ENCODE results near the gene TRNT1.

The TRNT1 gene

GRCh38 chr3:3113042-3113709 is 13.6 kb upstream of the TRNT1 start:
- no peaks in the 10 kb centered on the region for H3K9me3 ChIP-seq
- TF ChIP-seq CTCF (IDR thresholded peaks at IDR 0.05) = no peak
- H3K4me1 ChIP-seq (ENCODE audit: control insufficient read depth in 1 of 2, insufficient read depth in 1 of 2, low read depth in 1 of 2, low read length in 1 of 2) = no peaks in the 10 kb centered on the region
- no peak overlapping the region for H3K4me3 ChIP-seq (ENCODE audit: low read depth in 1 of 2, low read length in 1 of 2)
- H3K27ac ChIP-seq = no peak overlapping the region
- no peaks in the 10 kb centered on the region for H3K27me3 ChIP-seq
- H3K36me3 ChIP-seq = no peaks in the 10 kb centered on the region

DNA sequence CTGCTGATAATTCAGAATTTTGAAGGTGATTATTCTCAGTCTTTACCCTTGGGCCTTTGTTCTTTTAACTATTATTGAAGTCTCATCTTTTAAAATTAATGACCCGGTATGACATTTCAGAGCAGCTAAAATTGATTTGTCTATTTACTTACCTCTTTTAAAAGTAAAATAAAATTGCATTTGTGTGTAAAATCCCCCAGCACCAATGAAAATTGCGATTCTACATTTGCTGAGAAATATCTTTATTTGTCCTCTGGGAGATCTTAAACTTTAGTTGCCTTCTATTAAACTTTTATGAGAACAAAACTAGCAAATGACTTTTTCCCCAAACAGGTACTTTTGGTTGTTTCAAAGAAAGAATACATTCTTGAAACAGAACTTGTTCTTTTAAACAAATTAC is 9.1 kb upstream of the TRNT1 start:
- no peak overlapping the region for H3K27ac ChIP-seq
- TF ChIP-seq CTCF (IDR thresholded peaks at IDR 0.05) = no peak

DNA sequence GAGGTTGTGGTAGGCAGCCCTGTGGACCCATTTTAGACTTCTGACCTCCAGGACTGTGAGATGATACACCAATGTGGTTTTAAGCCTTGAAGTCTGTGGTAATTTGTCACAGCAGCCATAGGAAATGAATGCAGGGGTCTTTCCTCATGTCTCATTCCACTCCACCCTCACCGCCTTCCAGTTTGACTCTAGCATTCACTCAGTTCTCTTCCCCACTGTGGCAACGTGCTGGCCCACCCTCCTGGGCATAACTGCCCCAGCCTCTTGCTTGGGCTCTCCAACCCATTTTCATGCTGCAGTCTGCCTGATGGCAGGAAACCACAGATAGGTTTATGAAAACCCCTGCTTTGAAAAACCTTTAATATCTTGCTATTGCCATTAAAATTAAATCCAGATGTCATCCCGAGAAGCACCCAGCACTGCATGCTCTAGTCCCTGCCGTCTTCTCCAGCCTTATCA is 7.3 kb upstream of the TRNT1 start:
- H3K27ac ChIP-seq = no peak overlapping the region
- no peak overlapping the region for H3K4me3 ChIP-seq (ENCODE audit: low read depth in 1 of 2, low read length in 1 of 2)
- H3K27me3 ChIP-seq = no peaks in the 10 kb centered on the region
- H3K36me3 ChIP-seq = no peaks in the 10 kb centered on the region
- no peaks in the 10 kb centered on the region for H3K9me3 ChIP-seq
- no peak for TF ChIP-seq CTCF (IDR thresholded peaks at IDR 0.05)
- no peaks in the 10 kb centered on the region for H3K4me1 ChIP-seq (ENCODE audit: control insufficient read depth in 1 of 2, insufficient read depth in 1 of 2, low read depth in 1 of 2, low read length in 1 of 2)

More for the DNA sequence above, 9.1 kb upstream of the TRNT1 start:
- no peaks in the 10 kb centered on the region for H3K36me3 ChIP-seq
- no peaks in the 10 kb centered on the region for H3K9me3 ChIP-seq
- no peaks in the 10 kb centered on the region for H3K27me3 ChIP-seq
- H3K4me3 ChIP-seq (ENCODE audit: low read depth in 1 of 2, low read length in 1 of 2) = no peak overlapping the region
- H3K4me1 ChIP-seq (ENCODE audit: control insufficient read depth in 1 of 2, insufficient read depth in 1 of 2, low read depth in 1 of 2, low read length in 1 of 2) = no peaks in the 10 kb centered on the region

- H3K27me3 ChIP-seq = no peaks in the 10 kb centered on the region
Observed at GRCh38 chr3:3125977-3126376, 763 bp upstream of the TRNT1 start.

GRCh38 chr3:3127432-3128010 is 781 bp downstream of the TRNT1 start:
- peak overlapping the region; percentile 90 to 93 for H3K4me3 ChIP-seq (ENCODE audit: low read depth in 1 of 2, low read length in 1 of 2)
- H3K27ac ChIP-seq = peak overlapping the region; percentile 91
- H3K27me3 ChIP-seq = no peaks in the 10 kb centered on the region
- peaks cover 14% of the 10 kb centered on the region in 2 experiments for H3K4me1 ChIP-seq (ENCODE audit: control insufficient read depth in 1 of 2, insufficient read depth in 1 of 2, low read depth in 1 of 2, low read length in 1 of 2)
- no peaks in the 10 kb centered on the region for H3K9me3 ChIP-seq
- no peak for TF ChIP-seq CTCF (IDR thresholded peaks at IDR 0.05)
- H3K36me3 ChIP-seq = peaks cover 25% of the 10 kb centered on the region

More at GRCh38 chr3:3125977-3126376, 763 bp upstream of the TRNT1 start:
- H3K9me3 ChIP-seq = no peaks in the 10 kb centered on the region
- peaks cover 14% of the 10 kb centered on the region in 2 experiments for H3K4me1 ChIP-seq (ENCODE audit: control insufficient read depth in 1 of 2, insufficient read depth in 1 of 2, low read depth in 1 of 2, low read length in 1 of 2)
- peaks cover 22% of the 10 kb centered on the region for H3K36me3 ChIP-seq
- no peak for TF ChIP-seq CTCF (IDR thresholded peaks at IDR 0.05)
- peak overlapping the region; percentile 90 to 93 for H3K4me3 ChIP-seq (ENCODE audit: low read depth in 1 of 2, low read length in 1 of 2)
- peak overlapping the region; percentile 91 for H3K27ac ChIP-seq

Measured in neutrophil (primary cell).